Spleen (tissue), 7 donors: Measurements from ENCODE around the gene SERPING1.

Source experiments
- CTCF ChIP-seq, 11 experiments: fragments of 200-600 bp in 7 of 11; fragments of 450-650 bp in 4 of 11; sonication (generic) in 4 of 11; IDR thresholded peaks in 8 of 11; conservative IDR thresholded peaks in 3 of 11; 1 replicate in 7 of 11; 2 replicates in 4 of 11; pipeline versions ENCODE4 v1.4.0 to v1.8.0; 2016 to 2021; ENCODE audit warnings: antibody characterized with exemption in 11 of 11, inconsistent platforms in 4 of 11, mild to moderate bottlenecking in 1 of 11
- POLR2A ChIP-seq, 3 donors: fragments of 450-650 bp; IDR thresholded peaks; one replicate each; pipeline ENCODE4 v1.5.1; 2017; ENCODE audit warnings: antibody characterized with exemption in 3 of 3, mild to moderate bottlenecking in 1 of 3
- POLR2AphosphoS5 ChIP-seq, 3 donors: sonication (generic); formaldehyde crosslinking; IDR thresholded peaks; one replicate each; pipeline ENCODE4 v1.5.1; 2017; ENCODE audit warnings: antibody characterized with exemption in 3 of 3
- donor health status: DM: no; HTN: no; CAD: no; lungs with moderate emphysema.
- donor health status: DM: no; HTN: no; CAD: no.
- donor health status: DM: no; HTN: no; CAD: no.

GRCh38 chr11:57566905-57567514 is 30.5 kb upstream of the SERPING1 start:
- TF ChIP-seq POLR2AphosphoS5 (IDR thresholded peaks at IDR 0.05), result no peak
- no peak for TF ChIP-seq CTCF (IDR thresholded peaks at IDR 0.05 in 8 of 11, conservative IDR thresholded peaks at IDR 0.05 in 3 of 11)
- no peak for TF ChIP-seq POLR2A (IDR thresholded peaks at IDR 0.05)
